ENCODE data around the gene ARHGEF33. TPM values are rescaled to one million over a fixed set of nuclear protein-coding genes. Genes with fewer than 3 reads are reported as not detected.

ARHGEF33 gene
- total and polyA plus RNA-seq, 2 experiments from 2014 or later = 0.54 to 0.75 TPM

DNA sequence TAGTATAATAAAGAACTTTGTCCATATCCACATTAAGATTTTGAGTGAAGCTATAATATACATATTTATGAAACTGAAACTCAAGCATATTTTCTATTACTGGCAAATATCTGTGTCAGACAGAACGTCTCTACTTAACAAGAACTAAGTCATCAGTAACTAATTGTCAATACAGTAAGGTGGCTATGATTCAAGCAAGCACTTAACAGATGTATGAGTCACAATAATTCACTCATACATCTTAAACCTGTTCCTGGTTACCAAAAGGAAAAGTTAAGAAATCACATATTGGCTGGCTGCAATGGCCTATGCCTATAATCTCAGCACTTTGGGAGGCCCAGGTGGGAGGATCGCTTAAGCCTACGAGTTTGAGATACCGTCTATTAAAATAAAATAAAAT lies 135.2 kb downstream of the ARHGEF33 start:
- no peaks in the 10 kb centered on the region for H3F3A ChIP-seq (ENCODE audit: insufficient read depth)
- no peaks in the 10 kb centered on the region for H3K79me2 ChIP-seq (ENCODE audit: insufficient read depth)
- H3K9me2 ChIP-seq (ENCODE audit: insufficient read depth) = no peaks in the 10 kb centered on the region
- H2AFZ ChIP-seq = no peak overlapping the region
- no peak for TF ChIP-seq EZH2phosphoT487 (IDR thresholded peaks at IDR 0.05; ENCODE audit: insufficient read depth, low read depth)
- TF ChIP-seq EZH2 (IDR thresholded peaks at IDR 0.05; ENCODE audit: insufficient read depth, poor library complexity, severe bottlenecking) = no peak
- WGBS, 2 experiments (ENCODE audit: low coverage in 1 of 2, low lambda C conversion rate in 2 of 2, missing lambda C conversion rate in 2 of 2) = 40 to 51% methylated on average over 4 of the region's 4 CpGs
- in situ Hi-C loops (cut with MboI) = no loop called here
- H3K9ac ChIP-seq = no peak overlapping the region
- H3K27ac ChIP-seq = no peak overlapping the region
- H3K27me3 ChIP-seq (replicated peaks; ENCODE audit: insufficient read depth) = no peaks in the 10 kb centered on the region
- no peaks in the 10 kb centered on the region; the same call in 1 of the 2 replicates for H3K4me1 ChIP-seq (ENCODE audit: insufficient read depth)
- no peaks in the 10 kb centered on the region for H4K20me1 ChIP-seq (ENCODE audit: insufficient read depth)
- H3K9me3 ChIP-seq (ENCODE audit: low read depth) = no peaks in the 10 kb centered on the region
- no peak overlapping the region for H3K4me3 ChIP-seq
- H3K4me2 ChIP-seq (ENCODE audit: unreplicated experiment) = no peak overlapping the region
- DNase-seq = peak; percentile 72
- H3K36me3 ChIP-seq (ENCODE audit: low read depth) = peaks cover 19% of the 10 kb centered on the region

Small RNAs within 50 kb of the gene (small RNA-seq; reads per million reads assigned to genes)
- gene RN7SL96P (ENCODE audit: low read depth, low replicate concordance) = not detected
- gene RNU6-851P (ENCODE audit: low read depth, low replicate concordance) = not detected

Other genes with a start within 250 kb of the ARHGEF33 start
- 8.6 and 10.8 TPM in 2 replicates for gene GALM, start 223.8 kb upstream of the ARHGEF33 start, total RNA-seq (2014; rRNA removed; shearing (Covaris generic))
- 7.6 and 8.8 TPM in 2 replicates for gene GALM, start 223.8 kb upstream of the ARHGEF33 start, polyA plus RNA-seq (2016; fragmentation: Nextera tagmentation; extraction: Ambion mirVana)
- 86.5 and 95.0 TPM in 2 replicates for gene SRSF7, start 138.5 kb upstream of the ARHGEF33 start, total RNA-seq (2014; rRNA removed; shearing (Covaris generic))
- 156 TPM in 2 replicates for gene SRSF7, start 138.5 kb upstream of the ARHGEF33 start, polyA plus RNA-seq (2016; fragmentation: Nextera tagmentation; extraction: Ambion mirVana)
- 5.2 and 15.3 TPM in 2 replicates for gene GEMIN6, start 111.7 kb upstream of the ARHGEF33 start, total RNA-seq (2014; rRNA removed; shearing (Covaris generic))
- gene GEMIN6, start 111.7 kb upstream of the ARHGEF33 start, polyA plus RNA-seq (2016; fragmentation: Nextera tagmentation; extraction: Ambion mirVana) = 14.9 and 15.3 TPM in 2 replicates
- gene DHX57, start 13.9 kb upstream of the ARHGEF33 start, total RNA-seq (2014; rRNA removed; shearing (Covaris generic)) = 13.7 and 13.9 TPM in 2 replicates
- gene DHX57, start 13.9 kb upstream of the ARHGEF33 start, polyA plus RNA-seq (2016; fragmentation: Nextera tagmentation; extraction: Ambion mirVana) = 7.7 and 10.5 TPM in 2 replicates
- gene MORN2, start 13.9 kb upstream of the ARHGEF33 start, total RNA-seq (2014; rRNA removed; shearing (Covaris generic)) = 17.3 and 38.5 TPM in 2 replicates
- 54.9 and 57.6 TPM in 2 replicates for gene MORN2, start 13.9 kb upstream of the ARHGEF33 start, polyA plus RNA-seq (2016; fragmentation: Nextera tagmentation; extraction: Ambion mirVana)
- gene SOS1, start 231.2 kb downstream of the ARHGEF33 start, total RNA-seq (2014; rRNA removed; shearing (Covaris generic)) = 8.6 and 22.0 TPM in 2 replicates
- gene SOS1, start 231.2 kb downstream of the ARHGEF33 start, polyA plus RNA-seq (2016; fragmentation: Nextera tagmentation; extraction: Ambion mirVana) = 3.8 and 5.0 TPM in 2 replicates

Data from GM23248 (cell line).